Activated naive CD4-positive, alpha-beta T cell treated with anti-CD3 and anti-CD28 coated beads for 36 hours (primary cell): ENCODE results near the gene ELK3. TPM values are rescaled to one million over a fixed set of nuclear protein-coding genes. Genes with fewer than 3 reads are reported as not detected.

Experiments
- CTCF ChIA-PET: fragments of 350-600 bp; sonication (Branson Sonifier 250); formaldehyde crosslinking; loops from one replicate; lab custom pipeline; 2021; ENCODE audit warnings: antibody characterized with exemption; lab: Charles Lee
- DNase-seq: peaks from one replicate; pipeline ENCODE4 v3.0.0-alpha.2; 2020
- H3K27ac Mint-ChIP-seq: one replicate; pipeline ENCODE4 v1.8.0; 2021; ENCODE audit warnings: mild to moderate bottlenecking, mixed read lengths
- H3K27me3 Mint-ChIP-seq: one replicate; pipeline ENCODE4 v1.8.0; 2021; ENCODE audit warnings: low read depth, mixed read lengths
- H3K36me3 Mint-ChIP-seq: one replicate; pipeline ENCODE4 v1.8.0; 2021; ENCODE audit warnings: low read depth, mixed read lengths
- H3K4me1 Mint-ChIP-seq: one replicate; pipeline ENCODE4 v1.8.0; 2021; ENCODE audit warnings: low read depth, mixed read lengths
- H3K4me3 Mint-ChIP-seq: one replicate; pipeline ENCODE4 v1.8.0; 2021; ENCODE audit warnings: mild to moderate bottlenecking, moderate library complexity, mixed read lengths
- H3K9me3 Mint-ChIP-seq: one replicate; pipeline ENCODE4 v1.8.0; 2021; ENCODE audit warnings: mixed read lengths
- intact Hi-C: fragments of 100-400 bp; cut with micrococcal nuclease; formaldehyde crosslinking; loops from one replicate; pipeline ENCODE4 v1.15.1; 2023
- total RNA-seq, 2 experiments: library from RNA; stranded (reverse); gene quantifications; one replicate each; pipeline ENCODE4 v1.2.3, GENCODE V29; 2021

The ELK3 gene
- 10 to 100 TPM; 11.4 to 14.1 TPM for total RNA-seq

GRCh38 chr12:96193725-96194575 lies at the start of gene ELK3:
Gene ELK3, plus strand, starts transcription at chr12:96194375.
- peaks cover 51% of the 10 kb centered on the region for H3K4me1 Mint-ChIP-seq
- peak; percentile 74 for DNase-seq
- peaks cover 3% of the 10 kb centered on the region for H3K36me3 Mint-ChIP-seq
- peak within 1 kb of the TSS; percentile 100 for H3K27ac Mint-ChIP-seq
- H3K4me3 Mint-ChIP-seq, result peak within 1 kb of the TSS; percentile 99
- intact Hi-C loops, result loop anchor here (2.0 kb wide), 4 partner anchors 43 to 1191 kb away; partner anchors contain the start of genes AMDHD1, CCDC38 and NDUFA12
- no peaks in the 10 kb centered on the region for H3K9me3 Mint-ChIP-seq
- H3K27me3 Mint-ChIP-seq, result no peaks in the 10 kb centered on the region
- CTCF ChIA-PET, result interaction anchor here (2.0 kb wide), 1 partner anchor 19 kb away, joined by 12 read pairs; no protein-coding TSS in a partner anchor

- peaks cover 21% of the 10 kb centered on the region for H3K4me1 Mint-ChIP-seq
- no peak overlapping the region for H3K27ac Mint-ChIP-seq
- intact Hi-C loops, result no loop called here
- no peaks in the 10 kb centered on the region for H3K27me3 Mint-ChIP-seq
- H3K36me3 Mint-ChIP-seq, result no peaks in the 10 kb centered on the region
- H3K9me3 Mint-ChIP-seq, result no peaks in the 10 kb centered on the region
- CTCF ChIA-PET, result no interaction called here
- H3K4me3 Mint-ChIP-seq, result no peak overlapping the region
- DNase-seq, result no peak
Observed at GRCh38 chr12:96146747-96147146, 47.4 kb upstream of the ELK3 start.

GRCh38 chr12:96150442-96150841 lies 43.7 kb upstream of the ELK3 start:
- CTCF ChIA-PET, result interaction anchor here (1.2 kb wide), 1 partner anchor 80 kb away, joined by 3 read pairs; no protein-coding TSS in a partner anchor

GRCh38 chr12:96152164-96152563 lies 42.0 kb upstream of the ELK3 start:
- intact Hi-C loops, result no loop called here
- Mint-ChIP-seq H3K36me3 (no peaks in the 10 kb centered on the region), H3K4me3 (no peak overlapping the region), H3K27ac (no peak overlapping the region), H3K4me1 (no peaks in the 10 kb centered on the region), H3K27me3 (no peaks in the 10 kb centered on the region), H3K9me3 (no peaks in the 10 kb centered on the region)
- CTCF ChIA-PET, result interaction anchor here (1.2 kb wide), 1 partner anchor 25 kb away, joined by 3 read pairs; no protein-coding TSS in a partner anchor
- DNase-seq, result no peak

More at GRCh38 chr12:96150442-96150841, 43.7 kb upstream of the ELK3 start:
- Mint-ChIP-seq H3K27ac (no peak overlapping the region), H3K4me3 (no peak overlapping the region), H3K36me3 (no peaks in the 10 kb centered on the region), H3K4me1 (no peaks in the 10 kb centered on the region), H3K9me3 (no peaks in the 10 kb centered on the region), H3K27me3 (no peaks in the 10 kb centered on the region)
- no peak for DNase-seq
- intact Hi-C loops, result no loop called here

- Mint-ChIP-seq H3K4me1 (no peaks in the 10 kb centered on the region), H3K4me3 (no peak overlapping the region), H3K27me3 (no peaks in the 10 kb centered on the region), H3K36me3 (no peaks in the 10 kb centered on the region), H3K9me3 (no peaks in the 10 kb centered on the region), H3K27ac (no peak overlapping the region)
- DNase-seq, result no peak
- CTCF ChIA-PET, result no interaction called here
- intact Hi-C loops, result no loop called here
Observed at GRCh38 chr12:96153131-96153725, 40.9 kb upstream of the ELK3 start.

- H3K36me3 Mint-ChIP-seq, result no peaks in the 10 kb centered on the region
- no peak for DNase-seq
- no peaks in the 10 kb centered on the region for H3K9me3 Mint-ChIP-seq
- H3K27ac Mint-ChIP-seq, result no peak overlapping the region
- no peaks in the 10 kb centered on the region for H3K27me3 Mint-ChIP-seq
- no peaks in the 10 kb centered on the region for H3K4me1 Mint-ChIP-seq
- CTCF ChIA-PET, result no interaction called here
- intact Hi-C loops, result no loop called here
- H3K4me3 Mint-ChIP-seq, result no peak overlapping the region
Observed at GRCh38 chr12:96155181-96155580, 39.0 kb upstream of the ELK3 start.

- no peak overlapping the region for H3K4me3 Mint-ChIP-seq
Observed at GRCh38 chr12:96155781-96156180, 38.4 kb upstream of the ELK3 start.

GRCh38 chr12:96156211-96156610 lies 38.0 kb upstream of the ELK3 start:
- Mint-ChIP-seq H3K4me3 (no peak overlapping the region), H3K36me3 (no peaks in the 10 kb centered on the region), H3K27ac (no peak overlapping the region), H3K4me1 (no peaks in the 10 kb centered on the region), H3K9me3 (no peaks in the 10 kb centered on the region), H3K27me3 (no peaks in the 10 kb centered on the region)
- CTCF ChIA-PET, result no interaction called here
- no peak for DNase-seq
- intact Hi-C loops, result no loop called here

More at GRCh38 chr12:96155781-96156180, 38.4 kb upstream of the ELK3 start:
- CTCF ChIA-PET, result no interaction called here
- DNase-seq, result no peak
- Mint-ChIP-seq H3K9me3 (no peaks in the 10 kb centered on the region), H3K36me3 (no peaks in the 10 kb centered on the region), H3K4me1 (no peaks in the 10 kb centered on the region), H3K27me3 (no peaks in the 10 kb centered on the region), H3K27ac (no peak overlapping the region)
- intact Hi-C loops, result no loop called here

- CTCF ChIA-PET, result interaction anchor here (0.7 to 1.7 kb wide), 3 partner anchors 58 to 742 kb away, joined by 3 to 5 read pairs (median 3); no protein-coding TSS in a partner anchor
- Mint-ChIP-seq H3K4me1 (no peaks in the 10 kb centered on the region), H3K4me3 (no peak overlapping the region), H3K36me3 (no peaks in the 10 kb centered on the region), H3K27me3 (no peaks in the 10 kb centered on the region), H3K9me3 (no peaks in the 10 kb centered on the region), H3K27ac (no peak overlapping the region)
- intact Hi-C loops, result no loop called here
- DNase-seq, result no peak
Observed at GRCh38 chr12:96157427-96157826, 36.7 kb upstream of the ELK3 start.

GRCh38 chr12:96164951-96165811 lies 29.0 kb upstream of the ELK3 start:
- H3K9me3 Mint-ChIP-seq, result no peaks in the 10 kb centered on the region
- H3K27me3 Mint-ChIP-seq, result no peaks in the 10 kb centered on the region
- intact Hi-C loops, result no loop called here
- no peak overlapping the region for H3K4me3 Mint-ChIP-seq
- CTCF ChIA-PET, result no interaction called here
- no peak for DNase-seq
- no peak overlapping the region for H3K27ac Mint-ChIP-seq
- H3K4me1 Mint-ChIP-seq, result no peaks in the 10 kb centered on the region
- no peaks in the 10 kb centered on the region for H3K36me3 Mint-ChIP-seq

GRCh38 chr12:96166765-96167164 lies 27.4 kb upstream of the ELK3 start:
- H3K27me3 Mint-ChIP-seq, result no peaks in the 10 kb centered on the region
- no peak overlapping the region for H3K27ac Mint-ChIP-seq
- intact Hi-C loops, result no loop called here
- H3K9me3 Mint-ChIP-seq, result no peaks in the 10 kb centered on the region
- DNase-seq, result no peak
- CTCF ChIA-PET, result no interaction called here
- H3K4me1 Mint-ChIP-seq, result no peaks in the 10 kb centered on the region
- no peak overlapping the region for H3K4me3 Mint-ChIP-seq
- H3K36me3 Mint-ChIP-seq, result no peaks in the 10 kb centered on the region

GRCh38 chr12:96167492-96167891 lies 26.7 kb upstream of the ELK3 start:
- intact Hi-C loops, result no loop called here
- Mint-ChIP-seq H3K27me3 (no peaks in the 10 kb centered on the region), H3K36me3 (no peaks in the 10 kb centered on the region), H3K4me3 (no peak overlapping the region), H3K27ac (no peak overlapping the region), H3K9me3 (no peaks in the 10 kb centered on the region), H3K4me1 (no peaks in the 10 kb centered on the region)
- CTCF ChIA-PET, result no interaction called here
- DNase-seq, result no peak
